Measurements from ENCODE around the gene ABR. TPM values are rescaled to one million over a fixed set of nuclear protein-coding genes. Genes with fewer than 3 reads are reported as not detected.

Gene ABR
- total and polyA plus RNA-seq, 2 of the 8 experiments (the other 6 are each of a cell fraction or from before 2014, with no cell fraction given): 44.8 to 47.2 TPM

- Histone ChIP-seq H4K91ac (replicated peaks; ENCODE audit: insufficient read length, low read length) (no peak overlapping the region), H2BK120ac (replicated peaks; ENCODE audit: low read depth, low read length) (no peak overlapping the region), H3K23me2 (ENCODE audit: low read depth, low read length) (peaks cover 2% of the 10 kb centered on the region; the same call in 1 of the 2 replicates), H3K4me1 (replicated peaks in 1 of 4; ENCODE audit: control insufficient read depth in 3 of 4, insufficient read depth in 4 of 4, low read length in 3 of 4) (no peaks in the 10 kb centered on the region), H4K5ac (ENCODE audit: insufficient read length, low read depth, low read length) (no peak overlapping the region), H3K14ac (ENCODE audit: insufficient read length) (no peak overlapping the region), H3K27ac (ENCODE audit: low read depth, low read length) (no peak overlapping the region), H3K4me2 (ENCODE audit: insufficient read depth in 1 of 2, low read depth in 2 of 2, low read length in 2 of 2) (no peak overlapping the region), H3K23ac (ENCODE audit: insufficient read length) (no peak overlapping the region), H3K18ac (ENCODE audit: extremely low read depth, low read length) (no peak overlapping the region), H3K56ac (replicated peaks; ENCODE audit: insufficient read length, low read depth, low read length) (no peak overlapping the region), H3K79me1 (ENCODE audit: low read depth, low read length) (0 out of 2 replicates have a peak, but pooled peaks cover 2% of the 10 kb centered on the region), H4K20me1 (replicated peaks in 1 of 2; ENCODE audit: control insufficient read depth in 1 of 2, insufficient read depth in 2 of 2, low read length in 2 of 2) (peaks cover 0 to 6% of the 10 kb centered on the region in 2 experiments), H3K4ac (replicated peaks; ENCODE audit: insufficient read length, low read depth, low read length) (no peak overlapping the region), H3K9ac (replicated peaks in 1 of 4; ENCODE audit: extremely low read depth in 1 of 4, low read depth in 3 of 4, low read length in 3 of 4) (no peak overlapping the region), H2BK15ac (ENCODE audit: low read length) (no peak overlapping the region), H3K27me3 (replicated peaks in 1 of 4; ENCODE audit: control insufficient read depth in 3 of 4, extremely low read depth in 1 of 4, insufficient read depth in 3 of 4, low read length in 3 of 4) (no peaks in the 10 kb centered on the region), H2BK12ac (ENCODE audit: low read depth, low read length) (no peak overlapping the region), H3K79me2 (ENCODE audit: control insufficient read depth in 1 of 2, insufficient read depth in 2 of 2, low read length in 2 of 2) (no peaks in the 10 kb centered on the region), H2AFZ (ENCODE audit: low read length) (no peak overlapping the region), H4K8ac (ENCODE audit: extremely low read depth, insufficient read depth, low read length) (no peak overlapping the region), H2BK20ac (ENCODE audit: low read length) (no peak overlapping the region), H3K4me3 (ENCODE audit: extremely low read depth in 1 of 4, insufficient read depth in 2 of 4, low read depth in 3 of 4, low read length in 4 of 4) (no peak overlapping the region), H3K9me3 (ENCODE audit: insufficient read depth in 2 of 2, low read depth in 1 of 2, low read length in 1 of 2) (no peaks in the 10 kb centered on the region), H2BK5ac (ENCODE audit: low read depth, low read length) (no peak overlapping the region), H2AK5ac (ENCODE audit: low read depth, low read length) (no peak overlapping the region), H3K36me3 (ENCODE audit: control insufficient read depth in 2 of 4, insufficient read depth in 4 of 4, low read length in 3 of 4) (no peaks in the 10 kb centered on the region; a peak in 1 of 8 replicates)
- FAIRE-seq: no peak
- DNase-seq (ENCODE audit: low read depth in 1 of 2, low spot score in 2 of 2): no peak
- TF ChIP-seq E2F6 (IDR thresholded peaks at IDR 0.05): no peak
- TF ChIP-seq SIRT6 (IDR thresholded peaks at IDR 0.05; ENCODE audit: low read length): no peak
- no peak for TF ChIP-seq GABPA (IDR thresholded peaks at IDR 0.05; ENCODE audit: borderline replicate concordance, insufficient read depth, low read length)
- no peak for TF ChIP-seq POU5F1 (IDR thresholded peaks at IDR 0.05; ENCODE audit: low read depth, low read length)
- no peak for TF ChIP-seq CTCF (IDR thresholded peaks at IDR 0.05; ENCODE audit: control extremely low read depth in 1 of 3, insufficient read depth in 1 of 3, low read depth in 1 of 3, low read length in 3 of 3)
- no peak for TF ChIP-seq KDM1A (IDR thresholded peaks at IDR 0.05; ENCODE audit: borderline replicate concordance, low read length)
- no peak for TF ChIP-seq RBBP5 (IDR thresholded peaks at IDR 0.05; ENCODE audit: borderline replicate concordance, low read depth, low read length)
- WGBS, 2 experiments (ENCODE audit: extremely low coverage in 1 of 2, insufficient coverage in 1 of 2, insufficient read length in 1 of 2, insufficient replicate concordance in 2 of 2, low coverage in 1 of 2, low lambda C conversion rate in 2 of 2, missing lambda C conversion rate in 1 of 2): 93% methylated on average over 17 of the region's 17 CpGs; no CpG with 5 or more reads in 1 of the 2 experiments
- ChIA-PET CTCF (ENCODE audit: partially characterized antibody) (interaction anchor here (0.6 to 2.3 kb wide), 6 partner anchors 10 to 560 kb away, joined by 3 to 11 read pairs (median 6); no protein-coding TSS in a partner anchor), POLR2A (ENCODE audit: partially characterized antibody) (no interaction called here)
Measured at GRCh38 chr17:1168533-1169220, 11.1 kb downstream of the ABR start.
